Choroid plexus epithelial cell (primary cell): ENCODE measurements around the gene ATP2B3.

Source experiments
- DNase-seq: peaks from one replicate; pipeline ENCODE4 v3.0.0-alpha.2; 2010; ENCODE audit warnings: low read depth
- H3K4me3 ChIP-seq: 2 replicates; pipeline ENCODE4 v1.5.1; 2011; ENCODE audit warnings: low read depth, mild to moderate bottlenecking, control low read depth, low read length, moderate library complexity
- TF ChIP-seq, protein P1 (sequence below): conservative IDR thresholded peaks from 2 replicates; pipeline ENCODE4 v1.5.1; 2011; ENCODE audit warnings: low read depth, mild to moderate bottlenecking, control low read depth, inconsistent platforms, low read length, moderate library complexity

ATP2B3 gene

DNA sequence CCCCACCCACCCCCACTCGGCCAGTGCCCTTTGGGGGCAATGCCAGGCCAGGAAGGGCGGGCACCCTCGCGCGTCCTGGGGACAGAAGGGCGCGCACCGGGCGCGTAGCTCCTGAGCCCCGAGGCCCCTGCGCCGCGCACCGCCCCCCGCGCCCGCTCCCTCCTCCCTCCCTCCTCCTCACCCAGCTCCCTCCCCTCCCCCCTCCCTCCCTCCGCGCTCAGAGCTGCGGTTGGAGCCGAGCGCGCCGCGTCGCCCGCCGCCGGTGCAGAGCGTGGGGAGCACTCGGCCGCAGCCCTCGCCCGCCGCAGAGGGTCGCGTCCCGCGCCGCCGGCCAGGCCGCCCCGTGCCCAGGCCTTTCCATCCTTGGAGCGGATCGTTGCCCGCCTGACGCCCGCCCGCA, at the start of gene ATP2B3:
Gene ATP2B3 (plus strand): TSS at position 220 of the 400 bp plus-strand sequence. CDS start 18,606 bp downstream, outside the sequence.
- no peak for DNase-seq
- H3K4me3 ChIP-seq: no peak within 1 kb of the TSS
- TF ChIP-seq, protein P1, sequence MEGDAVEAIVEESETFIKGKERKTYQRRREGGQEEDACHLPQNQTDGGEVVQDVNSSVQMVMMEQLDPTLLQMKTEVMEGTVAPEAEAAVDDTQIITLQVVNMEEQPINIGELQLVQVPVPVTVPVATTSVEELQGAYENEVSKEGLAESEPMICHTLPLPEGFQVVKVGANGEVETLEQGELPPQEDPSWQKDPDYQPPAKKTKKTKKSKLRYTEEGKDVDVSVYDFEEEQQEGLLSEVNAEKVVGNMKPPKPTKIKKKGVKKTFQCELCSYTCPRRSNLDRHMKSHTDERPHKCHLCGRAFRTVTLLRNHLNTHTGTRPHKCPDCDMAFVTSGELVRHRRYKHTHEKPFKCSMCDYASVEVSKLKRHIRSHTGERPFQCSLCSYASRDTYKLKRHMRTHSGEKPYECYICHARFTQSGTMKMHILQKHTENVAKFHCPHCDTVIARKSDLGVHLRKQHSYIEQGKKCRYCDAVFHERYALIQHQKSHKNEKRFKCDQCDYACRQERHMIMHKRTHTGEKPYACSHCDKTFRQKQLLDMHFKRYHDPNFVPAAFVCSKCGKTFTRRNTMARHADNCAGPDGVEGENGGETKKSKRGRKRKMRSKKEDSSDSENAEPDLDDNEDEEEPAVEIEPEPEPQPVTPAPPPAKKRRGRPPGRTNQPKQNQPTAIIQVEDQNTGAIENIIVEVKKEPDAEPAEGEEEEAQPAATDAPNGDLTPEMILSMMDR: no peak

DNA sequence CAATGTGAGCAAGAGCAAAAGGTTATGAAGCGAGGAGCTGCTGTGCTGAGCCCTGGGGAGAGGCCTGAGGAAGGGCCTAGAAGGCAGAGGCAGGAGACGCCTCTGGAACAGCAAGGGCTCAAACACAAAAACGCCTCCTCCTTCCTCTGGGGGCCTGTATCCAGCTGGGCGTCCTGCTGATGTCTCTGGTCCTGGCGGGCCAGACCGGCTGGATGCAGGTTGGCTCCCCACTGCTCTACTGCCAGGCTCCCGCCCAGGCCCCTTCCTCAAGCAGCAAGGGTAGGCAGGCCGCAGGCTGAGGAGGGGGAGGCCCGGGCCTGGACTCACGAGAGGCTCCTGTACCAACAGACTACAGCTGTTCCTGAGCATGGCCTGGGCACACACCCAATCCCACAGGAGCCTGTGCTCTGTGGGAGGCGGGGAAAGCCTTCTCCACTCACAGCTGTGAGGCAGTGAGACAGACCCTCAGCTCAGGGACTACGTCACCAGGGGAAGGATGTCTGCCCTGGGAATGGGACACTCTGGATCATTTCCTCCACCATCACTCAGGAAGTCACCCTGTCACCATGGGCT, 49.3 kb upstream of the ATP2B3 start:
- TF ChIP-seq, protein P1: no peak
- H3K4me3 ChIP-seq: no peak overlapping the region
- DNase-seq: no peak

DNA sequence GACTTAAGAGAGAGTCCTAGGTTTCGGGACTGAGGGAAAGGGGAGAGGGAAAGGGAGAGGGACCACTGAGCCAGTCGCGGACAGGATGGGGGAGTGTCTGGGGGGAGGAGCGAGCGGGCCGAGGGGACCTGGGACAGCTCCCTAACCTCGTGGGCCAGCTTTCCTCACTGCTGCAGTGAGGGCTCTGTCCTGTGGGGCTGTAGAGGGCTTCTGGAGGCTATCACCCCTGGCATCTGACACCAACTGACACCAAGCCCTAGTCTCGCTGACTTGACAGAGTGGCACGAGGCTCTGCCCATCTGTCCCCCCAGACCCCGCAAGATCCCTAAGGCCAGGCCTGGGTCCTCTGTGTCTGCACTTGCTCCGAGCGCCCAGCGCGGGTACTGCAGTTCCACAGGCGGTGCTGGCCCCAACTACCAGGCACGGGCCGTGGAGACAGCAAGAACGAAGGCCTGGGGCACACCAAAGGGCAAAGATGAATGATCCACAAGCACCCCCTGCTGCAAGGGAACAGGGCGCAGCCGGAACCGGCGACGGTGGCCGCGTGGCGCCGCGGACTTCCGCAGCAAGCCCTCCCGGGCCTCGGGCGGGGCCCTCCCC, 47.5 kb upstream of the ATP2B3 start:
- TF ChIP-seq, protein P1: peak; percentile 28
- peak overlapping the region; percentile 62 for H3K4me3 ChIP-seq
- peak; percentile 33 for DNase-seq

DNA sequence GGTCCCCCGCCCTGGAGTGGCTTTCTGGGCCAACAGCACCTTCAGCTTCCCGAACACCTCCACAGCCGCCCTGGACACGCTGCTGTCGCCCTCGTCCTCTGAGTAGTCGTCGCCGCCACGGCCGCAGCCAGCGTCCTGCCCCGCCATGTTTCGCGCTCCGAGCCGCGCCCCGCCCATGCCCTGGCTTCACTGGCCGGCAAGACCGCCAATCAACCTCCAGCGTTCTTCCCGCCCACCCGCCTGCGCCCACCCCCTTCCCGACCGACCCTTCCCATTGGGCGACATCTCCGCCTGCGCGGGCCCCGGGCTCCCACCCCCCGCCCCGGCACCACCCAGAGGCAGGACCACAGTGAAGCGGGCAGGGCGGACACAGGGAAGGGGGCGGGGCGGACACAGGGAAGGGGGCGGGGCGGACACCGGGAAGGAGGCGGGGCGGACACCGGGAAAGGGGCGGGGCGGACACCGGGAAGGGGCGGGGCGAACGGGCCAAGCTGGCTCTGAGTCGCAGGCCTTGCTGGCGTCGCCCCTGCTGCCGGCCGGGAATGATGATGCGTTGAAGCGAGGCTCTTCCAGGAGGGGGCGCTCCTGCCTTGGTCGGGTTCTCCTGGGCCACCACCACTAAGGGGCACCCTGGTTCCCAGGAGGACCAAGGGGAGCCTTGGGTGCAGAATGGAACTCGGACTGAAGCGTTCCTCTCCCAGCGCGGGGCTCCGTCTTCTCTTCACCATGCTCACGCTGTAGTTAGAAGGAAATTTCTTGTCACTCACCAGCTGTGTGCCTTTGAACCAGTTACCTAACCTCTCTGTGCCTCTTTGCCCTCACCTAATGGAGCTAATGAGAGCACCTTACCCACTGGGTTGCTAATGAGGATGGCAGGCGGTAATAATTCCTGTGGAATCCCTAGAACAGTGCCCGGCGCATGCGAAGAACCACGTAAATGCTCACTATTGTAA, 46.8 kb upstream of the ATP2B3 start, which contains the start of gene HAUS7:
Gene HAUS7 (minus strand): TSS at position 166 of the 953 bp plus-strand sequence. CDS start 19 bp downstream, at position 147.
- peak; percentile 93 for DNase-seq
- peak within 1 kb of the TSS; percentile 62 for H3K4me3 ChIP-seq
- TF ChIP-seq, protein P1: peak; percentile 74

DNA sequence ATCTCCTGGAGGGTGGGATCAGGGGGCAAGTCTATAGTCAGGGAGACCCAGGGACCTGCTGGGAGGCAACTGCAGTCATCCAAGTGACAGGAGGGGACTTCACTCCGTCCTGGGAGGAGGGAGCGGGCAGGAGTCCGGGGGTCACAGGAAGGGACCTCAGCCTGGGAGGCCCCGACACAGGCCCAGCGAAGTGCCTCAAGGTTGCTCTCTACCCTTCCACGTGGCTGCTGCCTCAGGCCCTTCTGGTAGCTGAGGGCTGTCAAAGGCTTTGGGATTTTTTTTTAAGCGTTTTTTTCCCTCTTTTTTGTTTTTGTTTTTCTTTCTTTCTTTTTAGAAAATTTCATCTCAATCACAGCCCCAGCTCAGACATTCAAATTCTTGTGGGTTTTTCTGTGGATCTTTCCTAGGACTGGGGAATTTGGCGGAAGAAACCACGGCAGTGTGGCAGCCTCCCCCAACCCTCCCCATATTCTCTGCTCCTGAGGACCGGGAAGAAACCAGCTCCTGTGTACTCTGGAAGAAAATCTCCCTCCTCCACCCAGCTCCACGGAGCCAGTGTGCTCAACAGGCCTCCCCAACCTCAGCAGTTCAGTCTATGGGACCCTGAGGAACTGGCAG, 45.7 kb upstream of the ATP2B3 start:
- H3K4me3 ChIP-seq: no peak overlapping the region
- DNase-seq: no peak
- TF ChIP-seq, protein P1: no peak

DNA sequence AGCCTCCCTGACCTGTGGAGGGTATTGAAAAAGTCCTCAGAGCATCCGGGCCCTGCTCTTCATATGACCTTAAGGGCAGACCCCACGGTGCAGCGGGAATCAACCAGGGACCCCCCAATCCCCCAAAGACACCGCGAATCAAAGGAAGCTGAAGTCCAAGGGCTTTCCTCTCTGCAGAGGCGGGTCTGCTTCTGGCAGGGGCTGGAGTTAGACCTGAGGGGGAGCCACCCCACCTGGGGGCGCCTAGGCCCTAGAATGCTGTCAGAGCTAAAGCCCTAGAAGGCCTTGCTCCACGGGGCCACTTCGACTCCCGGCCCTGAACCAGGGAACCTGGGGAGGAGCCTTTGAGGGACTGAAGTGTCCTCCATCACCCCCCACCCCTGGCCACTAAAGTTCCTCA, 44.3 kb upstream of the ATP2B3 start:
- DNase-seq: no peak
- TF ChIP-seq, protein P1: no peak
- no peak overlapping the region for H3K4me3 ChIP-seq
